Ovary (tissue), 3 donors: ENCODE results near the gene PGR.
"Not testable (repeated sequence)": the region's sequence is repeated elsewhere in the genome, so short reads cannot be mapped to it uniquely, and the experiment has no call there.

ENCODE experiments used
- EP300 ChIP-seq: sonication (generic); formaldehyde crosslinking; IDR thresholded peaks from one replicate; pipeline ENCODE4 v1.6.1; 2017; ENCODE audit warnings: antibody characterized with exemption
- POLR2A ChIP-seq: fragments of 450-650 bp; IDR thresholded peaks from one replicate; pipeline ENCODE4 v1.6.1; 2017; ENCODE audit warnings: antibody characterized with exemption, mild to moderate bottlenecking, moderate library complexity
- TF ChIP-seq, protein P1 (sequence below), 3 donors: fragments of 450-650 bp in 2 of 3; fragments of 200-600 bp in 1 of 3; IDR thresholded peaks; one replicate each; pipeline versions ENCODE4 v1.5.1 to v1.8.0; 2016 to 2022; ENCODE audit warnings: antibody characterized with exemption in 3 of 3, mild to moderate bottlenecking in 1 of 3
- donor health status: DM: no; HTN: no; CAD: no.

- TF ChIP-seq, protein P1, sequence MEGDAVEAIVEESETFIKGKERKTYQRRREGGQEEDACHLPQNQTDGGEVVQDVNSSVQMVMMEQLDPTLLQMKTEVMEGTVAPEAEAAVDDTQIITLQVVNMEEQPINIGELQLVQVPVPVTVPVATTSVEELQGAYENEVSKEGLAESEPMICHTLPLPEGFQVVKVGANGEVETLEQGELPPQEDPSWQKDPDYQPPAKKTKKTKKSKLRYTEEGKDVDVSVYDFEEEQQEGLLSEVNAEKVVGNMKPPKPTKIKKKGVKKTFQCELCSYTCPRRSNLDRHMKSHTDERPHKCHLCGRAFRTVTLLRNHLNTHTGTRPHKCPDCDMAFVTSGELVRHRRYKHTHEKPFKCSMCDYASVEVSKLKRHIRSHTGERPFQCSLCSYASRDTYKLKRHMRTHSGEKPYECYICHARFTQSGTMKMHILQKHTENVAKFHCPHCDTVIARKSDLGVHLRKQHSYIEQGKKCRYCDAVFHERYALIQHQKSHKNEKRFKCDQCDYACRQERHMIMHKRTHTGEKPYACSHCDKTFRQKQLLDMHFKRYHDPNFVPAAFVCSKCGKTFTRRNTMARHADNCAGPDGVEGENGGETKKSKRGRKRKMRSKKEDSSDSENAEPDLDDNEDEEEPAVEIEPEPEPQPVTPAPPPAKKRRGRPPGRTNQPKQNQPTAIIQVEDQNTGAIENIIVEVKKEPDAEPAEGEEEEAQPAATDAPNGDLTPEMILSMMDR (IDR thresholded peaks at IDR 0.05) = not testable (repeated sequence)
- not testable (repeated sequence) for TF ChIP-seq POLR2A, EP300
These were observed 115.9 kb downstream of the PGR start for GRCh38 chr11:101013702-101014101.
